ENCODE measurements around the gene NCAM1. TPM values are rescaled to one million over a fixed set of nuclear protein-coding genes. Genes with fewer than 3 reads are reported as not detected.

Gene NCAM1
- total and polyA plus RNA-seq, 9 of the 15 experiments (the other 6 are each of a cell fraction or from before 2014, with no cell fraction given), result 0.09 to 0.23 TPM; not detected in 7

- Histone ChIP-seq H3K9me1 (ENCODE audit: control insufficient read depth, insufficient read depth, low read length) (no peaks in the 10 kb centered on the region), H4K20me1 (replicated peaks; ENCODE audit: control insufficient read depth, insufficient read depth, low read length) (no peaks in the 10 kb centered on the region), H3K9ac (ENCODE audit: insufficient read depth in 1 of 2, low read depth in 2 of 2, low read length in 2 of 2) (no peak overlapping the region), H3K79me2 (ENCODE audit: control insufficient read depth, insufficient read depth, low read length) (no peaks in the 10 kb centered on the region), H3K4me2 (ENCODE audit: insufficient read depth, low read length) (no peak overlapping the region), H3K36me3 (ENCODE audit: control insufficient read depth, insufficient read depth, low read length) (no peaks in the 10 kb centered on the region), H3K4me1 (replicated peaks in 1 of 2; ENCODE audit: control insufficient read depth in 2 of 2, insufficient read depth in 2 of 2, low read length in 2 of 2) (no peaks in the 10 kb centered on the region), H3K9me3 (replicated peaks; ENCODE audit: control insufficient read depth, insufficient read depth, low read depth, low read length) (no peaks in the 10 kb centered on the region), H3K27me3 (ENCODE audit: control insufficient read depth in 2 of 2, insufficient read depth in 2 of 2, low read length in 2 of 2) (no peaks in the 10 kb centered on the region), H2AFZ (ENCODE audit: low read depth, low read length) (no peak overlapping the region), H3K27ac (ENCODE audit: extremely low read depth, low read depth, low read length) (no peak overlapping the region), H3K4me3 (no peak overlapping the region)
- intact Hi-C loops (cut with micrococcal nuclease) (no loop called here), in situ Hi-C loops (cut with MboI) (no loop called here)
- ChIA-PET POLR2A (interaction anchor here (1.0 kb wide), 1 partner anchor 8 kb away, joined by 4 read pairs; no protein-coding TSS in a partner anchor), CTCF (ENCODE audit: low intra/inter-chr PET ratio) (no interaction called here)
- BruUV-seq (replicated peaks), result no TSS peak
- FAIRE-seq (no peak), ATAC-seq (no peak), DNase-seq (ENCODE audit: extremely low read depth in 1 of 4, low spot score in 3 of 4) (no peak)
- TF ChIP-seq IRF9 (tag; IDR thresholded peaks at IDR 0.05) (no peak), SOX6 (IDR thresholded peaks at IDR 0.05) (no peak), ELF2 (CRISPR knock-in tag; IDR thresholded peaks at IDR 0.05) (no peak), ZNF444 (CRISPR knock-in tag; IDR thresholded peaks at IDR 0.05) (no peak), CREM (IDR thresholded peaks at IDR 0.05; ENCODE audit: low read depth) (no peak), SUPT5H (IDR thresholded peaks at IDR 0.05) (no peak), ZNF277 (CRISPR knock-in tag; IDR thresholded peaks at IDR 0.05; ENCODE audit: borderline replicate concordance) (no peak), ZNF134 (CRISPR knock-in tag; conservative IDR thresholded peaks at IDR 0.05) (no peak), ZNF395 (CRISPR knock-in tag; IDR thresholded peaks at IDR 0.05) (no peak), NCOA1 (IDR thresholded peaks at IDR 0.05; ENCODE audit: low read depth) (no peak), CBX2 (IDR thresholded peaks at IDR 0.05; ENCODE audit: insufficient read depth, low read length, poor library complexity, severe bottlenecking) (no peak), ZNF347 (CRISPR knock-in tag; IDR thresholded peaks at IDR 0.05; ENCODE audit: low read depth) (no peak), E2F1 (CRISPR knock-in tag; IDR thresholded peaks at IDR 0.05) (no peak), POLR3G (IDR thresholded peaks at IDR 0.05; ENCODE audit: extremely low read depth, insufficient read length, insufficient replicate concordance) (no peak), ILK (tag; IDR thresholded peaks at IDR 0.05; ENCODE audit: borderline replicate concordance, low read depth) (no peak), TAL1 (IDR thresholded peaks at IDR 0.05) (no peak), NR0B1 (IDR thresholded peaks at IDR 0.05; ENCODE audit: partially characterized antibody) (no peak)
- WGBS (ENCODE audit: insufficient coverage, low coverage, missing lambda C conversion rate), result 0% methylated on average over 2 of the region's 2 CpGs
Measured at GRCh38 chr11:113057038-113057437, 95.8 kb downstream of the NCAM1 start.

All from K562 (cell line).